Right cardiac atrium (tissue), 5 donors: Measurements from ENCODE around the gene DYNC1I1. TPM values are rescaled to one million over a fixed set of nuclear protein-coding genes. Genes with fewer than 3 reads are reported as not detected.

ENCODE experiments used
- ATAC-seq, 2 donors: fragments of 200-7000 bp; cut with Tn5 transposase; one replicate each; pipeline versions ENCODE4 v1.8.0 to v1.9.1; 2020; ENCODE audit warnings: moderate library complexity in 2 of 2, mild to moderate bottlenecking in 1 of 2
- DNase-seq, 3 donors: peaks; one replicate each; pipeline ENCODE4 v3.0.0-alpha.2; 2020
- H3K27ac ChIP-seq: one replicate; pipeline ENCODE4 v1.5.1; 2013; ENCODE audit warnings: mild to moderate bottlenecking, low read length, control low read depth, moderate library complexity
- H3K27me3 ChIP-seq: one replicate; pipeline ENCODE4 v1.6.1; 2013; ENCODE audit not compliant: control insufficient read depth, insufficient read depth
- H3K4me1 ChIP-seq: one replicate; pipeline ENCODE4 v1.6.1; 2013; ENCODE audit warnings: low read length; ENCODE audit not compliant: control insufficient read depth, insufficient read depth
- H3K4me3 ChIP-seq: one replicate; pipeline ENCODE4 v1.5.1; 2013; ENCODE audit warnings: low read length, control low read depth
- H3K9me3 ChIP-seq: one replicate; pipeline ENCODE4 v1.6.1; 2013; ENCODE audit warnings: low read length; ENCODE audit not compliant: control insufficient read depth
- whole genome bisulfite sequencing: extraction: QIAGEN DNeasy Blood & Tissue Kit; methylation state at CpG from one replicate; pipeline ENCODE4 v1.1.7; 2013; 5-methylcytosine and 5-hydroxymethylcytosine counted together
- intact Hi-C, 4 donors: fragments of 100-400 bp; cut with DNase I; formaldehyde crosslinking; loops; one replicate each; pipeline versions ENCODE4 v1.11.0 to v1.14.0; 2022 to 2023
- polyA plus RNA-seq: library from polyadenylated mRNA; stranded (reverse); fragments of 200-250 nt; gene quantifications from one replicate; pipeline ENCODE4 v1.2.3, GENCODE V29; 2013
- total RNA-seq, 4 donors: library from RNA; stranded (reverse); fragmentation: NEBNext Ultra II Directional; extraction: Animal tissue kit (Norgen Biotek cat#: 25700); gene quantifications; one replicate each; pipeline ENCODE4 v1.2.1, GENCODE V29; 2021
- donor health status: healthy with polysubstance abuse.
- donor health status: DM: no; HTN: yes; CAD: no.
- donor health status: DM: no; HTN: no; CAD: no.
- donor health status: DM: no; HTN: yes; CAD: no; lungs with severe emphysema.
- donor health status: DM: yes; HTN: yes; CAD: no.

DYNC1I1 gene
- total and polyA plus RNA-seq, 5 donors = 11.0 to 29.8 (median 20.5) TPM

- Histone ChIP-seq H3K27ac (no peak overlapping the region), H3K4me1 (no peaks in the 10 kb centered on the region), H3K4me3 (no peak overlapping the region), H3K27me3 (no peaks in the 10 kb centered on the region), H3K9me3 (no peaks in the 10 kb centered on the region)
- DNase-seq (no peak), ATAC-seq (peak in 1 of 2 donors; percentile 33)
- WGBS = 70% methylated on average over 3 of the region's 3 CpGs
- intact Hi-C loops = no loop called here
These were observed 251.0 kb downstream of the DYNC1I1 start for GRCh38 chr7:96023387-96023786.

DNA sequence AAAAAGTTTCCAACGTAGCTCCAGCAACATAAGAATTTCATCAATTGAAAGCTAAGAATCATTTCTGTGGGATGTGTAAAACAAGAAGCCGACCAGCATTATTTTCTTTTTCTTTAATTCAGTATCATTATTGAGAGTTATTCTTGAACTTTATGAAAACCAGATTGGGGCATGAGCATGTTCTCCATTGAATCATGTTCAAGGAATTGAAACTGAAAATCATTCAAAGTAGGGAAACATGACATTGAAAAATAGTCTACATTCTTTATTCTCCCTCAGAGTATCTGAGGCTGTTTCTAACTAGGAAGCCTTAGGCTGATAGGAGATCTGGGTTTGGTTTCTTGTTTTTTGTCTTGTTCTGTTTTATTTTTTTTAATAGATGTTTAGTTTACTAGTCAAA, 253.7 kb downstream of the DYNC1I1 start:
- intact Hi-C loops = no loop called here

DNA sequence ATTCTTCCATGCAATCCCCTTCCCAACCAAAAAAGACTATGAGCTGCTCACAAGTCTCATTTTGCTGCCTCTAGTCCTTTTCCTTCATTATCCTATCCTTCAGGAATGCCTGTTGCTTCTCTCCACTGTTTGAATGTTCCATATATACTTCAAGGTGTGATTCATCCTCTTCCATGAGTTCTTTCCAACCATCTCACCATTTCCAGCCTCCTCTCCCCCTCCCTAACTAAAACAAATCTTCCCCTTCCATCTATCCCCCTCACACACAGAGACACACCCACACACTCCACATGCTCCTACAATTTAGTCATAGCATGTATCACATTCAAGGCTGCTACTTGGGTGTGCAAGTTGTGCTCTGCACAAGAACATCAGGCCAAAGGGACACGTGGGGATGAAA, 254.3 kb downstream of the DYNC1I1 start:
- DNase-seq = no peak
- Histone ChIP-seq H3K4me1 (no peaks in the 10 kb centered on the region), H3K27me3 (no peaks in the 10 kb centered on the region), H3K4me3 (no peak overlapping the region), H3K9me3 (no peaks in the 10 kb centered on the region), H3K27ac (no peak overlapping the region)
- ATAC-seq = no peak
- WGBS = 44% methylated on average over 1 of the region's 1 CpG
- intact Hi-C loops = no loop called here

More for the DNA sequence above, 253.7 kb downstream of the DYNC1I1 start:
- Histone ChIP-seq H3K4me3 (no peak overlapping the region), H3K27me3 (no peaks in the 10 kb centered on the region), H3K4me1 (no peaks in the 10 kb centered on the region), H3K27ac (no peak overlapping the region), H3K9me3 (no peaks in the 10 kb centered on the region)
- DNase-seq (no peak), ATAC-seq (no peak)
- 48% methylated on average over 2 of the region's 2 CpGs for WGBS

GRCh38 chr7:96028729-96029128, 256.4 kb downstream of the DYNC1I1 start:
- Histone ChIP-seq H3K4me1 (no peaks in the 10 kb centered on the region), H3K27me3 (no peaks in the 10 kb centered on the region), H3K27ac (no peak overlapping the region), H3K4me3 (no peak overlapping the region), H3K9me3 (no peaks in the 10 kb centered on the region)
- DNase-seq (no peak), ATAC-seq (no peak)
- intact Hi-C loops = no loop called here
- 87% methylated on average over 1 of the region's 1 CpG for WGBS

GRCh38 chr7:96033009-96033598, 260.8 kb downstream of the DYNC1I1 start:
- intact Hi-C loops = no loop called here
- DNase-seq (no peak), ATAC-seq (no peak)

GRCh38 chr7:96034940-96035727, 262.8 kb downstream of the DYNC1I1 start:
- DNase-seq = peak in 2 of 3 donors; percentile 24 to 43
- Histone ChIP-seq H3K9me3 (no peaks in the 10 kb centered on the region), H3K4me3 (no peak overlapping the region), H3K4me1 (no peaks in the 10 kb centered on the region), H3K27me3 (no peaks in the 10 kb centered on the region), H3K27ac (no peak overlapping the region)
- intact Hi-C loops = no loop called here
- ATAC-seq = peak in 1 of 2 donors; percentile 72
- WGBS = 54% methylated on average over 11 of the region's 11 CpGs

More at GRCh38 chr7:96033009-96033598, 260.8 kb downstream of the DYNC1I1 start:
- WGBS = 83% methylated on average over 4 of the region's 4 CpGs
- Histone ChIP-seq H3K4me1 (no peaks in the 10 kb centered on the region), H3K4me3 (no peak overlapping the region), H3K9me3 (no peaks in the 10 kb centered on the region), H3K27ac (no peak overlapping the region), H3K27me3 (no peaks in the 10 kb centered on the region)

- Histone ChIP-seq H3K27ac (no peak overlapping the region), H3K27me3 (no peaks in the 10 kb centered on the region), H3K4me1 (no peaks in the 10 kb centered on the region), H3K4me3 (no peak overlapping the region), H3K9me3 (no peaks in the 10 kb centered on the region)
- intact Hi-C loops = no loop called here
- ATAC-seq (no peak), DNase-seq (no peak)
- WGBS = 55% methylated on average over 3 of the region's 3 CpGs
These were observed 268.0 kb downstream of the DYNC1I1 start for GRCh38 chr7:96040250-96040772.

DNA sequence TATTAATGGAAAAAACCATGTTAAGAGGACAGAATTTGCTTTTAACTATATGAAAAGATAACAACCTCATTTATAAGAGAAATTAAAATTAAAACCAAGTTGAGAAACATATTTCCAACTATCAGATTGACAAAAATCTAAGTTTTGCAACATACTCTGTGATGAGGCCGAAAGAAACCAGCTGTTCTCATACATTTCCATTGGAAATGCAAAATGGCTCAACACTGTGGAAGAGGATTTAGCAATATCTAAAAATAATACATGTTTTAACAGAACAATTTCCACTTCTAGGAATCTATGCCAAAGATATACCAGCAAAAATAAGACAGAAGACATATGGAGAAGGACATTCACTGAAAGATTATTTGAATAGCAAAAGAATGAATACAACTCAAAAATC, 268.8 kb downstream of the DYNC1I1 start:
- H3K9me3 ChIP-seq = no peaks in the 10 kb centered on the region
- no peak for DNase-seq
- no peaks in the 10 kb centered on the region for H3K4me1 ChIP-seq
- H3K4me3 ChIP-seq = no peak overlapping the region
- no peaks in the 10 kb centered on the region for H3K27me3 ChIP-seq
- intact Hi-C loops = no loop called here
- WGBS = 79% methylated on average over 1 of the region's 1 CpG
- no peak for ATAC-seq
- H3K27ac ChIP-seq = no peak overlapping the region

DNA sequence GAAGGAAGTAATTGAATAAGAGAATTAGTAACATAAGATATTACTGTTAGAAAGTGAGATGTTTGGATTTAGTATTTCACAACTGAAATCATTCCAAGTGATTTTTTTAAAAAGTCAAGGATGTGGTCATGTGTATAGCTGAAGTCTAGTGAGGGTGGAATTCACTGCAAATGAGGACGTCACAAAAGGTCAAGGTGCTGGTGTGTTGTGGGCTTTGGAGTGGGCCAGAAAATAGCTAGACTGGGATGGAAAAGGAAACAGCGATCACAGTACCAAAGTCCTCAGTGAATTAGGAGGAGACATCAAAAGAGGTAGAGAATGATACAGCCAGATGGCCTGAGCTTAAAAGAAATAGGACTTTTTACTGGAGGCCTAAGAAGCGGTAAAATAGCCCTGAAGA, 272.8 kb downstream of the DYNC1I1 start:
- no peaks in the 10 kb centered on the region for H3K4me1 ChIP-seq
- DNase-seq (no peak), ATAC-seq (no peak)
- no peak overlapping the region for H3K4me3 ChIP-seq
- no peaks in the 10 kb centered on the region for H3K9me3 ChIP-seq
- H3K27me3 ChIP-seq = no peaks in the 10 kb centered on the region
- intact Hi-C loops = no loop called here
- WGBS = 86% methylated on average over 3 of the region's 3 CpGs
- no peak overlapping the region for H3K27ac ChIP-seq

GRCh38 chr7:96045919-96046318, 273.6 kb downstream of the DYNC1I1 start:
- Histone ChIP-seq H3K4me1 (no peaks in the 10 kb centered on the region), H3K27me3 (no peaks in the 10 kb centered on the region), H3K4me3 (no peak overlapping the region), H3K9me3 (no peaks in the 10 kb centered on the region), H3K27ac (no peak overlapping the region)
- intact Hi-C loops = no loop called here
- no peak for DNase-seq
- 82% methylated on average over 4 of the region's 4 CpGs for WGBS
- no peak for ATAC-seq

DNA sequence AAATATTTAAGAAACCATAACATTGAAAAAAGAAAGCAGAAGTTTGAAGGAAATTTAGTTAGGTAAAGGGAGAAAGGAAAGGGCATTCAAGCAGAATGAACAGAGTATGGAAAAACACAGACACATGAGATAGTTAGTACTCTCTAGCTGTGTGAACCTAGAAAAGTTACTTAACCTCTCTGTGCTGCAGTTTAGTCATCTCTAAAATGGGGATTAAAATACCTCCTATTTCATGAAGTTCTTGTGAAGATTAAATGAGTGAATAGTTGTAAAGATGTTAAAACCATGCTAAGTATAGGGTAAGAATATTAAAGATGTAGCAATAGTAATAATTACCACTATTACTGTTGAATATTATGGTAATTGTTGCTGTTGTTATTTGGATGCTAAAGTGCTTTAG, 279.9 kb downstream of the DYNC1I1 start:
- DNase-seq = no peak
- H3K9me3 ChIP-seq = no peaks in the 10 kb centered on the region
- intact Hi-C loops = no loop called here
- no peaks in the 10 kb centered on the region for H3K27me3 ChIP-seq
- no peak overlapping the region for H3K27ac ChIP-seq
- no peaks in the 10 kb centered on the region for H3K4me1 ChIP-seq
- no peak overlapping the region for H3K4me3 ChIP-seq
- no peak for ATAC-seq
